K562 (cell line): ENCODE results near the gene ANAPC16.

Source experiments
- CHD2 ChIP-seq: IDR thresholded peaks from 2 replicates; pipeline ENCODE4 v1.6.1; 2011; ENCODE audit warnings: low read depth, low read length
- KDM1A ChIP-seq, 2 experiments: fragments of 450-650 bp; IDR thresholded peaks; 2 replicates each; pipeline ENCODE4 v1.6.1; 2016; ENCODE audit warnings: mild to moderate bottlenecking in 2 of 2
- TF ChIP-seq, protein P1 (sequence below): fragments of 250-450 bp; sonication (Bioruptor Pico); IDR thresholded peaks from 2 replicates; pipeline ENCODE4 v1.5.1; 2021; ENCODE audit warnings: mild to moderate bottlenecking

DNA sequence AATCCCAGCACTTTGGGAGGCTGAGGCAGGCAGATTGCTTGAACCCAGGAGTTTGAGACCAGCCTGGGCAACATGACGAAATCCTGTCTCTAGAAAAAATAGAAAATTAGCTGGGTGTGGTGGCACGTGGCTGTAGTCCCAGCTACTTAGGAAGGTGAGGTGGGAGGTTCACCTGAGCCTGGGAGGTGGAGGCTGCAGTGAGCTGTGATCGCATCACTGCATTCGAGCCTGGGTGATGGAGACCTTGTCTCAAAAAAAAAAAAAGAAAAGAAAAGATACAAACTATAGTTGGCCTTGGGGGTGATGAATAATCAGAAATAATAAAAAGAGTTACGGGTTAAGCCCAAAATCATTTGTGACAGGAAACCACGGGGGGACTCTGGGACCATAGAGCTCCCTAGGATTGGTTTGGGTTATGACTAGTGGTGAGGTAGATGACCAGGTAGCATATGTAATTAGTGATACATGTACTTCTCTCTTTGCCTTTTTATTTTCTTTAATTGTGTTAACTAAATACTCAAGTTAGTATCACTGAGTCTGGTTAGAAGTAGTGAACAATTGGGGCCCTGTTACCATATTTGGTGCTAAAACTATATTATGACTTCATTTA, 10.7 kb downstream of the ANAPC16 start:
- TF ChIP-seq, protein P1, sequence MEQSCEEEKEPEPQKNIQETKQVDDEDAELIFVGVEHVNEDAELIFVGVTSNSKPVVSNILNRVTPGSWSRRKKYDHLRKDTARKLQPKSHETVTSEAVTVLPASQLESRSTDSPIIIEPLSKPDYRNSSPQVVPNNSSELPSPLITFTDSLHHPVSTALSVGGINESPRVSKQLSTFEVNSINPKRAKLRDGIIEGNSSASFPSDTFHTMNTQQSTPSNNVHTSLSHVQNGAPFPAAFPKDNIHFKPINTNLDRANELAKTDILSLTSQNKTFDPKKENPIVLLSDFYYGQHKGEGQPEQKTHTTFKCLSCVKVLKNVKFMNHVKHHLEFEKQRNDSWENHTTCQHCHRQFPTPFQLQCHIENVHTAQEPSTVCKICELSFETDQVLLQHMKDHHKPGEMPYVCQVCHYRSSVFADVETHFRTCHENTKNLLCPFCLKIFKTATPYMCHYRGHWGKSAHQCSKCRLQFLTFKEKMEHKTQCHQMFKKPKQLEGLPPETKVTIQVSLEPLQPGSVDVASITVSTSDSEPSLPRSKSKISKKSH (CRISPR knock-in tag) = no peak
- TF ChIP-seq CHD2 (no peak), KDM1A (IDR thresholded peaks at IDR 0.05) (no peak)
